GM23338 (cell line): ENCODE data around the gene PHF20. TPM values are rescaled to one million over a fixed set of nuclear protein-coding genes. Genes with fewer than 3 reads are reported as not detected.

Experiments
- ATAC-seq: fragments of 200-7000 bp; cut with Tn5 transposase; 3 replicates; pipeline ENCODE4 v1.9.1; 2020
- DNase-seq: peaks from one replicate; pipeline ENCODE4 v3.0.0-alpha.2; 2015; ENCODE audit warnings: low spot score
- H2AFZ ChIP-seq: fragments of 200-600 bp; sonication (generic); 2 replicates; pipeline ENCODE4 v1.8.0; 2016; ENCODE audit warnings: antibody characterized with exemption, mild to moderate bottlenecking, moderate library complexity
- H3F3A ChIP-seq: fragments of 200-600 bp; sonication (generic); replicated peaks from 2 replicates; pipeline ENCODE4 v1.8.0; 2017; ENCODE audit warnings: antibody characterized with exemption, mixed run types, low read depth
- H3K27ac ChIP-seq: fragments of 200-600 bp; sonication (generic); 2 replicates; pipeline ENCODE4 v1.6.1; 2016; ENCODE audit warnings: low read depth
- H3K27me3 ChIP-seq: fragments of 200-600 bp; sonication (generic); 2 replicates; pipeline ENCODE4 v1.8.0; 2016; ENCODE audit warnings: mild to moderate bottlenecking, mixed run types, moderate library complexity; ENCODE audit not compliant: insufficient read depth
- H3K36me3 ChIP-seq: fragments of 200-600 bp; sonication (generic); 2 replicates; pipeline ENCODE4 v1.8.0; 2016; ENCODE audit warnings: mild to moderate bottlenecking; ENCODE audit not compliant: insufficient read depth
- H3K4me1 ChIP-seq: fragments of 200-600 bp; sonication (generic); 2 replicates; pipeline ENCODE4 v1.8.0; 2016; ENCODE audit warnings: mild to moderate bottlenecking, moderate library complexity; ENCODE audit not compliant: insufficient read depth
- H3K4me2 ChIP-seq: fragments of 200-600 bp; sonication (generic); 2 replicates; pipeline ENCODE4 v1.7.1; 2017; ENCODE audit warnings: mixed run types
- H3K4me3 ChIP-seq: fragments of 200-600 bp; sonication (generic); 2 replicates; pipeline ENCODE4 v1.6.1; 2016; ENCODE audit warnings: mixed run types
- H3K79me2 ChIP-seq: fragments of 200-600 bp; sonication (generic); replicated peaks from 2 replicates; pipeline ENCODE4 v1.8.0; 2017; ENCODE audit warnings: mild to moderate bottlenecking; ENCODE audit not compliant: insufficient read depth
- H3K9me2 ChIP-seq: fragments of 200-600 bp; sonication (generic); 2 replicates; pipeline ENCODE4 v1.8.0; 2017; ENCODE audit not compliant: insufficient read depth
- H4K20me1 ChIP-seq: fragments of 200-600 bp; sonication (generic); replicated peaks from 2 replicates; pipeline ENCODE4 v1.8.0; 2017; ENCODE audit warnings: mild to moderate bottlenecking; ENCODE audit not compliant: insufficient read depth
- H3K27ac Mint-ChIP-seq: 2 replicates; pipeline ENCODE4 v1.8.0; 2020; ENCODE audit warnings: inconsistent platforms, mild to moderate bottlenecking, moderate library complexity, mixed read lengths
- H3K27me3 Mint-ChIP-seq: 3 replicates; pipeline ENCODE4 v1.8.0; 2022; ENCODE audit warnings: low read depth, mild to moderate bottlenecking, moderate library complexity, mixed read lengths, inconsistent platforms; ENCODE audit not compliant: insufficient read depth, poor library complexity
- H3K36me3 Mint-ChIP-seq: 3 replicates; pipeline ENCODE4 v1.8.0; 2021; ENCODE audit warnings: low read depth, mild to moderate bottlenecking, inconsistent platforms, moderate library complexity, mixed read lengths
- H3K4me1 Mint-ChIP-seq: 3 replicates; pipeline ENCODE4 v1.8.0; 2020; ENCODE audit warnings: mild to moderate bottlenecking, inconsistent platforms, mixed read lengths
- H3K4me3 Mint-ChIP-seq: 3 replicates; pipeline ENCODE4 v1.8.0; 2021; ENCODE audit warnings: moderate library complexity, mild to moderate bottlenecking, inconsistent platforms, mixed read lengths
- H3K9me3 Mint-ChIP-seq: 3 replicates; pipeline ENCODE4 v1.8.0; 2020; ENCODE audit warnings: moderate library complexity, mild to moderate bottlenecking, inconsistent platforms, mixed read lengths
- CREB1 ChIP-seq: fragments of 250-450 bp; sonication (Bioruptor Pico); IDR thresholded peaks from 2 replicates; pipeline ENCODE4 v1.5.0; 2020; ENCODE audit warnings: low read depth, mild to moderate bottlenecking, moderate library complexity
- EZH2 ChIP-seq: fragments of 200-600 bp; sonication (generic); IDR thresholded peaks from one replicate; pipeline ENCODE4 v1.8.0; 2017; ENCODE audit warnings: antibody characterized with exemption, mild to moderate bottlenecking, low read depth; ENCODE audit not compliant: unreplicated experiment
- EZH2phosphoT487 ChIP-seq: fragments of 200-600 bp; sonication (generic); IDR thresholded peaks from one replicate; pipeline ENCODE4 v1.8.1; 2018; ENCODE audit warnings: antibody characterized with exemption; ENCODE audit not compliant: unreplicated experiment
- JUNB ChIP-seq: IDR thresholded peaks from one replicate; pipeline ENCODE4 v1.6.1; 2016; ENCODE audit warnings: antibody characterized with exemption; ENCODE audit not compliant: unreplicated experiment
- NANOG ChIP-seq: IDR thresholded peaks from 2 replicates; pipeline ENCODE4 v1.6.1; 2016; ENCODE audit warnings: antibody characterized with exemption, borderline replicate concordance
- POLR2AphosphoS5 ChIP-seq: IDR thresholded peaks from 2 replicates; pipeline ENCODE4 v1.6.1; 2016; ENCODE audit warnings: antibody characterized with exemption, low read depth
- STAT1 ChIP-seq: IDR thresholded peaks from one replicate; pipeline ENCODE4 v1.6.1; 2016; ENCODE audit warnings: antibody characterized with exemption; ENCODE audit not compliant: unreplicated experiment
- ZNF114 ChIP-seq: fragments of 250-450 bp; sonication (Bioruptor Pico); IDR thresholded peaks from 2 replicates; pipeline ENCODE4 v1.5.0; 2020; ENCODE audit warnings: mild to moderate bottlenecking, moderate library complexity
- ZNF331 ChIP-seq: fragments of 250-450 bp; sonication (Bioruptor Pico); IDR thresholded peaks from 2 replicates; pipeline ENCODE4 v1.5.0; 2020; ENCODE audit warnings: low read depth, mild to moderate bottlenecking, moderate library complexity
- polyA plus RNA-seq: library from polyadenylated mRNA; unstranded; fragments of >200 nt; fragmentation: Nextera tagmentation; extraction: Ambion mirVana; gene quantifications from 2 replicates; pipeline ENCODE4 v1.2.1, GENCODE V29; 2016
- total RNA-seq: library from RNA; depleted of rRNA; stranded (reverse); fragments of >200 nt; shearing (Covaris generic); gene quantifications from 2 replicates; pipeline ENCODE4 v1.2.3, GENCODE V29; 2014
- TF ChIP-seq, protein P1 (sequence below): IDR thresholded peaks from one replicate; pipeline ENCODE4 v1.6.1; 2018; ENCODE audit warnings: antibody characterized with exemption; ENCODE audit not compliant: unreplicated experiment
- TF ChIP-seq, protein P2 (sequence below), 2 experiments: fragments of 200-600 bp in 1 of 2; sonication (generic) in 1 of 2; conservative IDR thresholded peaks; 2 replicates each; pipeline versions ENCODE4 v1.5.1 to v1.6.1; 2016 to 2017; ENCODE audit warnings: antibody characterized with exemption in 2 of 2, low read depth in 2 of 2, mild to moderate bottlenecking in 2 of 2, moderate library complexity in 1 of 2
- TF ChIP-seq, protein P3 (sequence below): fragments of 250-450 bp; sonication (Bioruptor Pico); IDR thresholded peaks from 2 replicates; pipeline ENCODE4 v1.5.0; 2020; ENCODE audit warnings: mild to moderate bottlenecking, moderate library complexity
- TF ChIP-seq, protein P4 (sequence below): IDR thresholded peaks from 2 replicates; pipeline ENCODE4 v1.6.1; 2016; ENCODE audit warnings: antibody characterized with exemption

The PHF20 gene
- total and polyA plus RNA-seq, 2 experiments from 2014 or later: 71.8 to 103 TPM

- Histone ChIP-seq H3F3A (no peaks in the 10 kb centered on the region), H2AFZ (no peak overlapping the region), H3K4me1 (no peaks in the 10 kb centered on the region), H3K4me2 (no peak overlapping the region), H3K9me2 (no peaks in the 10 kb centered on the region), H3K27me3 (no peaks in the 10 kb centered on the region), H3K4me3 (no peak overlapping the region), H3K36me3 (no peaks in the 10 kb centered on the region), H3K79me2 (no peaks in the 10 kb centered on the region; the same call in 1 of the 2 replicates), H3K27ac (no peak overlapping the region), H4K20me1 (peaks cover 3% of the 10 kb centered on the region)
- no peaks in the 10 kb centered on the region for H3K9me3 Mint-ChIP-seq
- H3K27ac Mint-ChIP-seq: no peak overlapping the region
- no peaks in the 10 kb centered on the region for H3K4me1 Mint-ChIP-seq
- no peak overlapping the region for H3K4me3 Mint-ChIP-seq
- H3K27me3 Mint-ChIP-seq: no peaks in the 10 kb centered on the region
- no peak for ATAC-seq
- TF ChIP-seq CREB1 (no peak), EZH2phosphoT487 (no peak), JUNB (no peak), STAT1 (no peak), POLR2AphosphoS5 (no peak), EZH2 (no peak), NANOG (no peak), ZNF114 (CRISPR knock-in tag) (no peak), ZNF331 (CRISPR knock-in tag) (no peak)
- TF ChIP-seq, protein P1, sequence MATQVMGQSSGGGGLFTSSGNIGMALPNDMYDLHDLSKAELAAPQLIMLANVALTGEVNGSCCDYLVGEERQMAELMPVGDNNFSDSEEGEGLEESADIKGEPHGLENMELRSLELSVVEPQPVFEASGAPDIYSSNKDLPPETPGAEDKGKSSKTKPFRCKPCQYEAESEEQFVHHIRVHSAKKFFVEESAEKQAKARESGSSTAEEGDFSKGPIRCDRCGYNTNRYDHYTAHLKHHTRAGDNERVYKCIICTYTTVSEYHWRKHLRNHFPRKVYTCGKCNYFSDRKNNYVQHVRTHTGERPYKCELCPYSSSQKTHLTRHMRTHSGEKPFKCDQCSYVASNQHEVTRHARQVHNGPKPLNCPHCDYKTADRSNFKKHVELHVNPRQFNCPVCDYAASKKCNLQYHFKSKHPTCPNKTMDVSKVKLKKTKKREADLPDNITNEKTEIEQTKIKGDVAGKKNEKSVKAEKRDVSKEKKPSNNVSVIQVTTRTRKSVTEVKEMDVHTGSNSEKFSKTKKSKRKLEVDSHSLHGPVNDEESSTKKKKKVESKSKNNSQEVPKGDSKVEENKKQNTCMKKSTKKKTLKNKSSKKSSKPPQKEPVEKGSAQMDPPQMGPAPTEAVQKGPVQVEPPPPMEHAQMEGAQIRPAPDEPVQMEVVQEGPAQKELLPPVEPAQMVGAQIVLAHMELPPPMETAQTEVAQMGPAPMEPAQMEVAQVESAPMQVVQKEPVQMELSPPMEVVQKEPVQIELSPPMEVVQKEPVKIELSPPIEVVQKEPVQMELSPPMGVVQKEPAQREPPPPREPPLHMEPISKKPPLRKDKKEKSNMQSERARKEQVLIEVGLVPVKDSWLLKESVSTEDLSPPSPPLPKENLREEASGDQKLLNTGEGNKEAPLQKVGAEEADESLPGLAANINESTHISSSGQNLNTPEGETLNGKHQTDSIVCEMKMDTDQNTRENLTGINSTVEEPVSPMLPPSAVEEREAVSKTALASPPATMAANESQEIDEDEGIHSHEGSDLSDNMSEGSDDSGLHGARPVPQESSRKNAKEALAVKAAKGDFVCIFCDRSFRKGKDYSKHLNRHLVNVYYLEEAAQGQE: no peak
- TF ChIP-seq, protein P2, sequence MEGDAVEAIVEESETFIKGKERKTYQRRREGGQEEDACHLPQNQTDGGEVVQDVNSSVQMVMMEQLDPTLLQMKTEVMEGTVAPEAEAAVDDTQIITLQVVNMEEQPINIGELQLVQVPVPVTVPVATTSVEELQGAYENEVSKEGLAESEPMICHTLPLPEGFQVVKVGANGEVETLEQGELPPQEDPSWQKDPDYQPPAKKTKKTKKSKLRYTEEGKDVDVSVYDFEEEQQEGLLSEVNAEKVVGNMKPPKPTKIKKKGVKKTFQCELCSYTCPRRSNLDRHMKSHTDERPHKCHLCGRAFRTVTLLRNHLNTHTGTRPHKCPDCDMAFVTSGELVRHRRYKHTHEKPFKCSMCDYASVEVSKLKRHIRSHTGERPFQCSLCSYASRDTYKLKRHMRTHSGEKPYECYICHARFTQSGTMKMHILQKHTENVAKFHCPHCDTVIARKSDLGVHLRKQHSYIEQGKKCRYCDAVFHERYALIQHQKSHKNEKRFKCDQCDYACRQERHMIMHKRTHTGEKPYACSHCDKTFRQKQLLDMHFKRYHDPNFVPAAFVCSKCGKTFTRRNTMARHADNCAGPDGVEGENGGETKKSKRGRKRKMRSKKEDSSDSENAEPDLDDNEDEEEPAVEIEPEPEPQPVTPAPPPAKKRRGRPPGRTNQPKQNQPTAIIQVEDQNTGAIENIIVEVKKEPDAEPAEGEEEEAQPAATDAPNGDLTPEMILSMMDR (conservative IDR thresholded peaks at IDR 0.05; ENCODE audit: low read depth in 2 of 2): no peak
- TF ChIP-seq, protein P3, sequence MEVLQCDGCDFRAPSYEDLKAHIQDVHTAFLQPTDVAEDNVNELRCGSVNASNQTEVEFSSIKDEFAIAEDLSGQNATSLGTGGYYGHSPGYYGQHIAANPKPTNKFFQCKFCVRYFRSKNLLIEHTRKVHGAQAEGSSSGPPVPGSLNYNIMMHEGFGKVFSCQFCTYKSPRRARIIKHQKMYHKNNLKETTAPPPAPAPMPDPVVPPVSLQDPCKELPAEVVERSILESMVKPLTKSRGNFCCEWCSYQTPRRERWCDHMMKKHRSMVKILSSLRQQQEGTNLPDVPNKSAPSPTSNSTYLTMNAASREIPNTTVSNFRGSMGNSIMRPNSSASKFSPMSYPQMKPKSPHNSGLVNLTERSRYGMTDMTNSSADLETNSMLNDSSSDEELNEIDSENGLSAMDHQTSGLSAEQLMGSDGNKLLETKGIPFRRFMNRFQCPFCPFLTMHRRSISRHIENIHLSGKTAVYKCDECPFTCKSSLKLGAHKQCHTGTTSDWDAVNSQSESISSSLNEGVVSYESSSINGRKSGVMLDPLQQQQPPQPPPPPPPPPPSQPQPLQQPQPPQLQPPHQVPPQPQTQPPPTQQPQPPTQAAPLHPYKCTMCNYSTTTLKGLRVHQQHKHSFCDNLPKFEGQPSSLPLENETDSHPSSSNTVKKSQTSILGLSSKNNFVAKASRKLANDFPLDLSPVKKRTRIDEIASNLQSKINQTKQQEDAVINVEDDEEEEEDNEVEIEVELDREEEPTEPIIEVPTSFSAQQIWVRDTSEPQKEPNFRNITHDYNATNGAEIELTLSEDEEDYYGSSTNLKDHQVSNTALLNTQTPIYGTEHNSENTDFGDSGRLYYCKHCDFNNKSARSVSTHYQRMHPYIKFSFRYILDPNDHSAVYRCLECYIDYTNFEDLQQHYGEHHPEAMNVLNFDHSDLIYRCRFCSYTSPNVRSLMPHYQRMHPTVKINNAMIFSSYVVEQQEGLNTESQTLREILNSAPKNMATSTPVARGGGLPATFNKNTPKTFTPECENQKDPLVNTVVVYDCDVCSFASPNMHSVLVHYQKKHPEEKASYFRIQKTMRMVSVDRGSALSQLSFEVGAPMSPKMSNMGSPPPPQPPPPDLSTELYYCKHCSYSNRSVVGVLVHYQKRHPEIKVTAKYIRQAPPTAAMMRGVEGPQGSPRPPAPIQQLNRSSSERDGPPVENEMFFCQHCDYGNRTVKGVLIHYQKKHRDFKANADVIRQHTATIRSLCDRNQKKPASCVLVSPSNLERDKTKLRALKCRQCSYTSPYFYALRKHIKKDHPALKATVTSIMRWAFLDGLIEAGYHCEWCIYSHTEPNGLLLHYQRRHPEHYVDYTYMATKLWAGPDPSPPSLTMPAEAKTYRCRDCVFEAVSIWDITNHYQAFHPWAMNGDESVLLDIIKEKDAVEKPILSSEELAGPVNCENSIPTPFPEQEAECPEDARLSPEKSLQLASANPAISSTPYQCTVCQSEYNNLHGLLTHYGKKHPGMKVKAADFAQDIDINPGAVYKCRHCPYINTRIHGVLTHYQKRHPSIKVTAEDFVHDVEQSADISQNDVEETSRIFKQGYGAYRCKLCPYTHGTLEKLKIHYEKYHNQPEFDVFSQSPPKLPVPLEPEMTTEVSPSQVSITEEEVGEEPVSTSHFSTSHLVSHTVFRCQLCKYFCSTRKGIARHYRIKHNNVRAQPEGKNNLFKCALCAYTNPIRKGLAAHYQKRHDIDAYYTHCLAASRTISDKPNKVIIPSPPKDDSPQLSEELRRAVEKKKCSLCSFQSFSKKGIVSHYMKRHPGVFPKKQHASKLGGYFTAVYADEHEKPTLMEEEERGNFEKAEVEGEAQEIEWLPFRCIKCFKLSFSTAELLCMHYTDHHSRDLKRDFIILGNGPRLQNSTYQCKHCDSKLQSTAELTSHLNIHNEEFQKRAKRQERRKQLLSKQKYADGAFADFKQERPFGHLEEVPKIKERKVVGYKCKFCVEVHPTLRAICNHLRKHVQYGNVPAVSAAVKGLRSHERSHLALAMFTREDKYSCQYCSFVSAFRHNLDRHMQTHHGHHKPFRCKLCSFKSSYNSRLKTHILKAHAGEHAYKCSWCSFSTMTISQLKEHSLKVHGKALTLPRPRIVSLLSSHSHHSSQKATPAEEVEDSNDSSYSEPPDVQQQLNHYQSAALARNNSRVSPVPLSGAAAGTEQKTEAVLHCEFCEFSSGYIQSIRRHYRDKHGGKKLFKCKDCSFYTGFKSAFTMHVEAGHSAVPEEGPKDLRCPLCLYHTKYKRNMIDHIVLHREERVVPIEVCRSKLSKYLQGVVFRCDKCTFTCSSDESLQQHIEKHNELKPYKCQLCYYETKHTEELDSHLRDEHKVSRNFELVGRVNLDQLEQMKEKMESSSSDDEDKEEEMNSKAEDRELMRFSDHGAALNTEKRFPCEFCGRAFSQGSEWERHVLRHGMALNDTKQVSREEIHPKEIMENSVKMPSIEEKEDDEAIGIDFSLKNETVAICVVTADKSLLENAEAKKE: no peak
- TF ChIP-seq, protein P4, sequence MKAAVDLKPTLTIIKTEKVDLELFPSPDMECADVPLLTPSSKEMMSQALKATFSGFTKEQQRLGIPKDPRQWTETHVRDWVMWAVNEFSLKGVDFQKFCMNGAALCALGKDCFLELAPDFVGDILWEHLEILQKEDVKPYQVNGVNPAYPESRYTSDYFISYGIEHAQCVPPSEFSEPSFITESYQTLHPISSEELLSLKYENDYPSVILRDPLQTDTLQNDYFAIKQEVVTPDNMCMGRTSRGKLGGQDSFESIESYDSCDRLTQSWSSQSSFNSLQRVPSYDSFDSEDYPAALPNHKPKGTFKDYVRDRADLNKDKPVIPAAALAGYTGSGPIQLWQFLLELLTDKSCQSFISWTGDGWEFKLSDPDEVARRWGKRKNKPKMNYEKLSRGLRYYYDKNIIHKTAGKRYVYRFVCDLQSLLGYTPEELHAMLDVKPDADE: no peak
- peaks cover 5% of the 10 kb centered on the region; the same call in 2 of the 3 replicates for H3K36me3 Mint-ChIP-seq
- no peak for DNase-seq
These were observed 121.1 kb downstream of the PHF20 start for GRCh38 chr20:35892871-35893270.
